ENCODE results near the gene KRR1. TPM values are rescaled to one million over a fixed set of nuclear protein-coding genes. Genes with fewer than 3 reads are reported as not detected.
A peak's percentile ranks its signal among the peaks of the same experiment; 100 is the strongest.

KRR1 gene
- total RNA-seq = 10 to 100 TPM; 47.6 TPM
- long read RNA-seq, donor 1, full-length matches to known transcripts = 6 of 10 reads
- long read RNA-seq, donor 1, partial matches to known transcripts = 1 of 10 reads
- long read RNA-seq, donor 1, other reads (novel, unspliced or antisense) = 3 of 10 reads
- long read RNA-seq, donor 2, full-length matches to known transcripts = 43 of 56 reads
- long read RNA-seq, donor 2, partial matches to known transcripts = 5 of 56 reads
- long read RNA-seq, donor 2, other reads (novel, unspliced or antisense) = 8 of 56 reads

GRCh38 chr12:75511116-75512048, at the start of gene KRR1:
Gene KRR1, minus strand, starts transcription at chr12:75511609. Its CDS starts 12 bp downstream, at chr12:75511597.
- intact Hi-C loops (cut with DNase I) = loop anchor here in 1 of 2 donors (10.0 kb wide), 1 partner anchor 943 kb away; no protein-coding TSS in a partner anchor
- DNase-seq (ENCODE audit: low spot score) = peak; percentile 97

- no peak for DNase-seq (ENCODE audit: low spot score)
- intact Hi-C loops (cut with DNase I) = no loop called here
These were observed 48.8 kb upstream of the KRR1 start for GRCh38 chr12:75560167-75560566.

GRCh38 chr12:75558287-75558686, 46.9 kb upstream of the KRR1 start:
- intact Hi-C loops (cut with DNase I) = no loop called here

GRCh38 chr12:75556311-75556899, 45.0 kb upstream of the KRR1 start:
- intact Hi-C loops (cut with DNase I) = no loop called here

More at GRCh38 chr12:75558287-75558686, 46.9 kb upstream of the KRR1 start:
- no peak for DNase-seq (ENCODE audit: low spot score)

GRCh38 chr12:75554556-75554880, 43.1 kb upstream of the KRR1 start:
- intact Hi-C loops (cut with DNase I) = no loop called here
- DNase-seq (ENCODE audit: low spot score) = no peak

More at GRCh38 chr12:75556311-75556899, 45.0 kb upstream of the KRR1 start:
- no peak for DNase-seq (ENCODE audit: low spot score)

- intact Hi-C loops (cut with DNase I) = no loop called here
- DNase-seq (ENCODE audit: low spot score) = no peak
These were observed 42.6 kb upstream of the KRR1 start for GRCh38 chr12:75553836-75554555.

- DNase-seq (ENCODE audit: low spot score) = no peak
- intact Hi-C loops (cut with DNase I) = no loop called here
These were observed 42.0 kb upstream of the KRR1 start for GRCh38 chr12:75553398-75553797.

GRCh38 chr12:75551477-75551876, 40.1 kb upstream of the KRR1 start:
- intact Hi-C loops (cut with DNase I) = no loop called here
- DNase-seq (ENCODE audit: low spot score) = no peak

- no peak for DNase-seq (ENCODE audit: low spot score)
- intact Hi-C loops (cut with DNase I) = no loop called here
These were observed 39.2 kb upstream of the KRR1 start for GRCh38 chr12:75550401-75551240.

GRCh38 chr12:75549989-75550388, 38.6 kb upstream of the KRR1 start:
- no peak for DNase-seq (ENCODE audit: low spot score)
- intact Hi-C loops (cut with DNase I) = no loop called here

GRCh38 chr12:75548879-75549278, 37.5 kb upstream of the KRR1 start:
- intact Hi-C loops (cut with DNase I) = no loop called here
- no peak for DNase-seq (ENCODE audit: low spot score)

GRCh38 chr12:75545636-75546035, 34.2 kb upstream of the KRR1 start:
- intact Hi-C loops (cut with DNase I) = no loop called here
- no peak for DNase-seq (ENCODE audit: low spot score)

- intact Hi-C loops (cut with DNase I) = no loop called here
These were observed 32.1 kb upstream of the KRR1 start for GRCh38 chr12:75543529-75543928.

GRCh38 chr12:75542942-75543341, 31.5 kb upstream of the KRR1 start:
- intact Hi-C loops (cut with DNase I) = no loop called here
- DNase-seq (ENCODE audit: low spot score) = no peak

More at GRCh38 chr12:75543529-75543928, 32.1 kb upstream of the KRR1 start:
- no peak for DNase-seq (ENCODE audit: low spot score)

- DNase-seq (ENCODE audit: low spot score) = no peak
- intact Hi-C loops (cut with DNase I) = no loop called here
These were observed 28.5 kb upstream of the KRR1 start for GRCh38 chr12:75539889-75540288.

GRCh38 chr12:75533239-75533638, 21.8 kb upstream of the KRR1 start:
- DNase-seq (ENCODE audit: low spot score) = no peak
- intact Hi-C loops (cut with DNase I) = no loop called here

- intact Hi-C loops (cut with DNase I) = loop anchor here (5.0 kb wide), 2 partner anchors 502 to 507 kb away; partner anchors contain the start of gene PHLDA1 (in 1 of the 2)
- no peak for DNase-seq (ENCODE audit: low spot score)
These were observed 18.4 kb upstream of the KRR1 start for GRCh38 chr12:75529826-75530225.

- no peak for DNase-seq (ENCODE audit: low spot score)
- intact Hi-C loops (cut with DNase I) = loop anchor here (5.0 kb wide), 2 partner anchors 503 to 508 kb away; partner anchors contain the start of gene PHLDA1 (in 1 of the 2)
These were observed 17.9 kb upstream of the KRR1 start for GRCh38 chr12:75529316-75529715.
